SK-N-MC (cell line): ENCODE data around the gene BMF.

Source experiments
- EZH2 ChIP-seq: fragments of 200-600 bp; sonication (generic); IDR thresholded peaks from one replicate; pipeline ENCODE4 v1.6.1; 2017; ENCODE audit warnings: antibody characterized with exemption
- FOXP2 ChIP-seq: optimal IDR thresholded peaks from 2 replicates; pipeline ENCODE3; 2011; ENCODE audit warnings: mild to moderate bottlenecking, moderate library complexity; ENCODE audit not compliant: insufficient read depth; ENCODE audit errors: extremely low read length, control extremely low read depth
- POLR2AphosphoS5 ChIP-seq: IDR thresholded peaks from 2 replicates; pipeline ENCODE4 v1.6.1; 2012; ENCODE audit warnings: mild to moderate bottlenecking, low read depth, low read length, borderline replicate concordance

DNA sequence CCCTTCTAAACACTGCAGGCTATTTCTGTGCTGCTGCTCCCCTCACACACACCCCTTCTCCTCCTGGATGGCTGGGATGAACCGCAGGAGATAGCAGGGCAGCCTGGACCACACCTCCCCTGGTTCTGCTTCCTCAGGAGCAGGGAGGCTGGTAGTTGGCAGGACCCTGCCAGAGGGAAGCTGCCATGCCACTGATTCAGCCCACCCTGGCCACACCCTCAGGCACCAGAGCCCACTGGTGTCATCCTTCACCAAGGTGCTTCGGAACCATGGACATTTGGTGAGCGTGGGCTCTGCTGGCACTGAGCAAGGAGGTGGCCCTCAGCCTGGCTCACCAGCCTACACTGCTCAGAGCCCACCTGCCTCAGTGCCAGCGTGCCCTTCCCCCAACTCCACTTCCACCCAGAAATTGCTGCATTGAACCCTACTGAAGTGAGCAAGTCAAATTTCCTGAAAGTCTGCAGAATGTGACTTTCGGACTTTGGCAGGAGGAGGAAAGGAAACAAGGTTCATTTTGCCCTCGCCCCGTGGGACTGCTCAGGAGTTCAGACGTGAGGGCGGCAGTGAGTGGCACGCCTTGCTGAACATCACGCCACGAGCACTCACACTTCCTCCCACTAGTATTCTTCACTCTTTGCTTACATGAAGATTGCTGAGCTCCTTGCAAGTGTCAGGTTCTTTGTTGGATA is 26.3 kb downstream of the BMF start:
- no peak for TF ChIP-seq POLR2AphosphoS5
- TF ChIP-seq EZH2: no peak
- TF ChIP-seq FOXP2: no peak
